BE2C (cell line): Measurements from ENCODE around the gene VAT1.
"Not testable (repeated sequence)": the region's sequence is repeated elsewhere in the genome, so short reads cannot be mapped to it uniquely, and the experiment has no call there.

Source experiments
- DNase-seq: peaks from one replicate; pipeline ENCODE4 v3.0.0-alpha.2; 2020
- H3K27me3 ChIP-seq: fragments of 250-450 bp; sonication (Bioruptor Pico); 2 replicates; pipeline ENCODE4 v1.5.1; 2020; ENCODE audit warnings: mild to moderate bottlenecking
- H3K36me3 ChIP-seq: fragments of 250-450 bp; sonication (Bioruptor Pico); 2 replicates; pipeline ENCODE4 v1.5.1; 2020; ENCODE audit warnings: mild to moderate bottlenecking
- H3K4me1 ChIP-seq: fragments of 250-450 bp; sonication (Bioruptor Pico); 2 replicates; pipeline ENCODE4 v1.5.1; 2020
- H3K4me3 ChIP-seq: 2 replicates; pipeline ENCODE4 v1.5.1; 2011; ENCODE audit warnings: low read depth, low read length
- H3K9me3 ChIP-seq: fragments of 250-450 bp; sonication (Bioruptor Pico); 2 replicates; pipeline ENCODE4 v1.5.1; 2020
- CTCF ChIP-seq: IDR thresholded peaks from 2 replicates; pipeline ENCODE4 v1.5.1; 2012; ENCODE audit warnings: mild to moderate bottlenecking, low read depth, low read length

Gene VAT1

GRCh38 chr17:43062984-43063638 is 40.9 kb upstream of the VAT1 start:
- DNase-seq, result no peak
- Histone ChIP-seq H3K4me1 (no peaks in the 10 kb centered on the region), H3K27me3 (no peaks in the 10 kb centered on the region), H3K36me3 (peaks cover 29% of the 10 kb centered on the region), H3K4me3 (no peak overlapping the region), H3K9me3 (no peaks in the 10 kb centered on the region)
- TF ChIP-seq CTCF, result no peak

GRCh38 chr17:43056051-43056450 is 33.9 kb upstream of the VAT1 start:
- no peak for TF ChIP-seq CTCF
- H3K4me3 ChIP-seq, result no peak overlapping the region
- H3K27me3 ChIP-seq, result no peaks in the 10 kb centered on the region
- peaks cover 41% of the 10 kb centered on the region for H3K36me3 ChIP-seq
- no peaks in the 10 kb centered on the region for H3K4me1 ChIP-seq
- H3K9me3 ChIP-seq, result no peaks in the 10 kb centered on the region
- DNase-seq, result no peak

GRCh38 chr17:43053008-43053407 is 30.8 kb upstream of the VAT1 start:
- H3K36me3 ChIP-seq, result peaks cover 32% of the 10 kb centered on the region
- not testable (repeated sequence) for H3K27me3 ChIP-seq, H3K4me1 ChIP-seq, DNase-seq, H3K9me3 ChIP-seq, H3K4me3 ChIP-seq

- Histone ChIP-seq H3K4me3 (no peak overlapping the region), H3K9me3 (no peaks in the 10 kb centered on the region), H3K36me3 (peaks cover 35% of the 10 kb centered on the region), H3K27me3 (no peaks in the 10 kb centered on the region), H3K4me1 (no peaks in the 10 kb centered on the region)
- DNase-seq, result no peak
- no peak for TF ChIP-seq CTCF
These were observed 29.8 kb upstream of the VAT1 start for GRCh38 chr17:43051969-43052368.

GRCh38 chr17:43044024-43044423 is 21.8 kb upstream of the VAT1 start:
- Histone ChIP-seq H3K36me3 (peaks cover 13% of the 10 kb centered on the region), H3K27me3 (no peaks in the 10 kb centered on the region), H3K9me3 (no peaks in the 10 kb centered on the region), H3K4me1 (peaks cover 7% of the 10 kb centered on the region), H3K4me3 (no peak overlapping the region)
- no peak for DNase-seq
- no peak for TF ChIP-seq CTCF

- Histone ChIP-seq H3K4me1 (peaks cover 7% of the 10 kb centered on the region), H3K36me3 (peaks cover 13% of the 10 kb centered on the region), H3K27me3 (no peaks in the 10 kb centered on the region), H3K9me3 (no peaks in the 10 kb centered on the region), H3K4me3 (no peak overlapping the region)
- TF ChIP-seq CTCF, result no peak
- DNase-seq, result no peak
These were observed 21.1 kb upstream of the VAT1 start for GRCh38 chr17:43043307-43043706.
